Epithelial cell of proximal tubule (primary cell): ENCODE data around the gene ANO10. TPM values are rescaled to one million over a fixed set of nuclear protein-coding genes. Genes with fewer than 3 reads are reported as not detected.
"Not testable (repeated sequence)": the region's sequence is repeated elsewhere in the genome, so short reads cannot be mapped to it uniquely, and the experiment has no call there.

ENCODE experiments used
- DNase-seq: peaks from one replicate; pipeline ENCODE4 v3.0.0-alpha.2; 2011; ENCODE audit warnings: low read depth
- H3K4me3 ChIP-seq: 2 replicates; pipeline ENCODE4 v1.5.1; 2011; ENCODE audit warnings: low read depth, mild to moderate bottlenecking, low read length
- CTCF ChIP-seq: conservative IDR thresholded peaks from 2 replicates; pipeline ENCODE4 v1.5.1; 2012; ENCODE audit warnings: low read depth, mild to moderate bottlenecking, low read length
- total RNA-seq: library from RNA; depleted of rRNA; stranded (reverse); fragments of >200 nt; gene quantifications from 2 replicates; pipeline ENCODE4 v1.2.3, GENCODE V29; 2015

ANO10 gene
- total RNA-seq, 1 donor from 2014 or later, result 30.7 TPM

- H3K4me3 ChIP-seq, result no peak overlapping the region
- no peak for TF ChIP-seq CTCF
- no peak for DNase-seq
These were observed 124.4 kb downstream of the ANO10 start for GRCh38 chr3:43497422-43497821.

GRCh38 chr3:43496740-43497375 lies 125.0 kb downstream of the ANO10 start:
- no peak for DNase-seq

GRCh38 chr3:43492932-43493331 lies 128.9 kb downstream of the ANO10 start:
- not testable (repeated sequence) for DNase-seq, H3K4me3 ChIP-seq

More at GRCh38 chr3:43496740-43497375, 125.0 kb downstream of the ANO10 start:
- TF ChIP-seq CTCF, result no peak
- H3K4me3 ChIP-seq, result no peak overlapping the region

GRCh38 chr3:43491807-43492206 lies 130.0 kb downstream of the ANO10 start:
- not testable (repeated sequence) for H3K4me3 ChIP-seq

GRCh38 chr3:43490640-43491185 lies 131.1 kb downstream of the ANO10 start:
- DNase-seq, result no peak
- no peak overlapping the region for H3K4me3 ChIP-seq
- no peak for TF ChIP-seq CTCF

More at GRCh38 chr3:43491807-43492206, 130.0 kb downstream of the ANO10 start:
- not testable (repeated sequence) for DNase-seq

GRCh38 chr3:43489930-43490329 lies 131.9 kb downstream of the ANO10 start:
- TF ChIP-seq CTCF, result no peak
- no peak for DNase-seq
- H3K4me3 ChIP-seq, result no peak overlapping the region

GRCh38 chr3:43485931-43486330 lies 135.9 kb downstream of the ANO10 start:
- DNase-seq, result no peak
- no peak overlapping the region for H3K4me3 ChIP-seq
- TF ChIP-seq CTCF, result no peak

GRCh38 chr3:43484926-43485488 lies 136.8 kb downstream of the ANO10 start:
- DNase-seq, result no peak
- no peak overlapping the region for H3K4me3 ChIP-seq
- no peak for TF ChIP-seq CTCF
